Measurements from ENCODE around the gene TUBB3. TPM values are rescaled to one million over a fixed set of nuclear protein-coding genes. Genes with fewer than 3 reads are reported as not detected.

TUBB3 gene
- total and polyA plus RNA-seq, 2 donors (not counting 1 experiment from before 2014, with no cell fraction given), result 0.34 to 4.4 TPM

DNA sequence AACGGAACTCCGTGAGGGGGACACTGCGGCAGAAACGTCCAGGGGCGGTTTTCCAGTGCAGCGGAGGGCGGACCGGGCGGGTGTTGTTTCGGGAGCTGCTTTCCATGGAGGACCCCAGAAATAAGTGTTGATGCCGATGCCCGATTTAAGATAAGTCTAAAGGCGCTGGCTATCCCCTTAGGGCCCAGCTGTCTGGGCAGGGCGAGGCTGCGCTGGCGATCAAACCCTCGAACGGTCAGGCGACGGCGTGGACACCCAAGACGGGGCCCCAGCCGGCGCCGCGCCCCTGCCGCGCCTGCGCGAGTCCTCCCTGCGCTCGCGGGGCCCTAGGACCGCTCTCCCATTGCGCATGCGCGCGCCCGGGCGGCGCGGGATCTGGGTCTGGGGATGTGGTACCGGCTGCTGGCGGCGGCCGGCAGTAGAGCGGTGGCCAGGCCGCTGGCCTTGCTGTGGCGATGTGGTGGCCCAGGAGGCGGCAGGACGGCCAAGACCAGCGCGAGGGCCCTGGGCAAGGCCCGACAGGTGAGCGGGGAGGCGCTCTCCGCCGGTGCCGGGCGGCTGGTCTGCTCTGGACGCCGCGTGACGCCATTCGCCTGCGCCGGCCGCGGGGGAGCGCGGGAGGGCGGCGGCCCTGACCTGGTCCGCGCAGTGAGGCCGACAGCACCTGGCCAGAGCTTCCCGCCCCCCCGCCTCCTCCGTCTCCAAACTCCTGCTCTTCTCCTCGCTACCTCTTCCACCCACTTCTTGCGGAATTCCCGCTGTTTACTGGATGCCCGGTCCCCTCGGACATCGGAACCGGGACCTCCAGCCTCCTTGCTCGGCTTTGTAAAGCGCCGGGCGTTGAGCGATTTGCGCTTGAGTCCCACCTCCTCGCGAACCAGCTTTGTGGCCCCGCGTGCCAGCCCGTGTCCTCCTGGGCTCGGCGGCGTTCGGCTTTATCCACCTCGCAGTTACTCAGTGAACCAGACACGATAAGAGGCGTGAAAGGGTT, 49.4 kb downstream of the TUBB3 start:
- Histone ChIP-seq H3K79me2 (ENCODE audit: control insufficient read depth, insufficient read depth, low read length) (peaks cover 67% of the 10 kb centered on the region), H3K36me3 (replicated peaks in 1 of 2; ENCODE audit: control extremely low read depth in 1 of 2, control insufficient read depth in 1 of 2, extremely low read depth in 1 of 2, insufficient read depth in 2 of 2, low read length in 1 of 2) (peaks cover 0 to 8% of the 10 kb centered on the region in 2 experiments), H3K4me2 (replicated peaks; ENCODE audit: low read depth, low read length, poor library complexity, severe bottlenecking) (peak overlapping the region; percentile 98), H3K9me3 (ENCODE audit: control extremely low read depth in 1 of 3, control insufficient read depth in 2 of 3, insufficient read depth in 1 of 3, low read length in 2 of 3) (peaks cover 0 to 4% (median 0%) of the 10 kb centered on the region in 3 donors), H3K4me3 (ENCODE audit: control extremely low read depth in 1 of 5, extremely low read depth in 1 of 5, insufficient read depth in 1 of 5, low read depth in 2 of 5, low read length in 4 of 5) (peak overlapping the region; percentile 45 to 97 (median 82)), H4K20me1 (ENCODE audit: control insufficient read depth, insufficient read depth, low read length, poor library complexity, severe bottlenecking) (peaks cover 12% of the 10 kb centered on the region), H3K4me1 (ENCODE audit: control insufficient read depth in 2 of 2, insufficient read depth in 2 of 2, low read length in 2 of 2) (peaks cover 30 to 42% of the 10 kb centered on the region in 2 donors), H3K9ac (ENCODE audit: low read length) (peak overlapping the region; percentile 97), H3K27me3 (replicated peaks in 1 of 4; ENCODE audit: control extremely low read depth in 1 of 4, control insufficient read depth in 3 of 4, insufficient read depth in 4 of 4, low read length in 3 of 4) (no peaks in the 10 kb centered on the region), H3K27ac (ENCODE audit: low read length in 2 of 2) (peak overlapping the region; percentile 54 to 88), H2AFZ (ENCODE audit: insufficient read depth, low read depth, low read length, poor library complexity, severe bottlenecking) (peak overlapping the region; percentile 99)
- Mint-ChIP-seq H3K9me3 (ENCODE audit: insufficient read depth) (no peaks in the 10 kb centered on the region), H3K4me1 (peaks cover 44% of the 10 kb centered on the region), H3K4me3 (peak overlapping the region; percentile 99), H3K27me3 (no peaks in the 10 kb centered on the region), H3K27ac (peak overlapping the region; percentile 98)
- ATAC-seq (ENCODE audit: low read depth), result peak; percentile 92
- POLR2A ChIA-PET, result interaction anchor here (0.5 to 1.3 kb wide), 7 partner anchors 16 to 1579 kb away, joined by 3 to 6 read pairs (median 3); partner anchors contain the start of gene DEF8
- intact Hi-C loops (cut with micrococcal nuclease), result loop anchor here (1.0 to 5.0 kb wide), 5 partner anchors 16 to 54 kb away; partner anchors contain the start of genes DEF8 and MC1R
- TF ChIP-seq, protein P1, sequence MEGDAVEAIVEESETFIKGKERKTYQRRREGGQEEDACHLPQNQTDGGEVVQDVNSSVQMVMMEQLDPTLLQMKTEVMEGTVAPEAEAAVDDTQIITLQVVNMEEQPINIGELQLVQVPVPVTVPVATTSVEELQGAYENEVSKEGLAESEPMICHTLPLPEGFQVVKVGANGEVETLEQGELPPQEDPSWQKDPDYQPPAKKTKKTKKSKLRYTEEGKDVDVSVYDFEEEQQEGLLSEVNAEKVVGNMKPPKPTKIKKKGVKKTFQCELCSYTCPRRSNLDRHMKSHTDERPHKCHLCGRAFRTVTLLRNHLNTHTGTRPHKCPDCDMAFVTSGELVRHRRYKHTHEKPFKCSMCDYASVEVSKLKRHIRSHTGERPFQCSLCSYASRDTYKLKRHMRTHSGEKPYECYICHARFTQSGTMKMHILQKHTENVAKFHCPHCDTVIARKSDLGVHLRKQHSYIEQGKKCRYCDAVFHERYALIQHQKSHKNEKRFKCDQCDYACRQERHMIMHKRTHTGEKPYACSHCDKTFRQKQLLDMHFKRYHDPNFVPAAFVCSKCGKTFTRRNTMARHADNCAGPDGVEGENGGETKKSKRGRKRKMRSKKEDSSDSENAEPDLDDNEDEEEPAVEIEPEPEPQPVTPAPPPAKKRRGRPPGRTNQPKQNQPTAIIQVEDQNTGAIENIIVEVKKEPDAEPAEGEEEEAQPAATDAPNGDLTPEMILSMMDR (IDR thresholded peaks at IDR 0.05), result peak; percentile 17
- TF ChIP-seq EZH2 (IDR thresholded peaks at IDR 0.05; ENCODE audit: borderline replicate concordance, insufficient read depth, low read depth, low read length, poor library complexity, severe bottlenecking), result no peak
- WGBS (ENCODE audit: insufficient coverage), result under 1% methylated on average over 98 of the region's 104 CpGs
- CTCF ChIA-PET, result interaction anchor here (1.4 to 1.7 kb wide), 4 partner anchors 23 to 99 kb away, joined by 3 to 5 read pairs (median 4); partner anchors contain the start of genes TCF25 and TUBB3
- peak; percentile 96 for DNase-seq

All from B cell (primary cell).